HG02798 (cell line): Measurements from ENCODE around the gene TMCO1.
"Not testable (repeated sequence)": the region's sequence is repeated elsewhere in the genome, so short reads cannot be mapped to it uniquely, and the experiment has no call there.

Experiments used
- ATAC-seq: cut with Tn5 transposase; IDR thresholded peaks from one replicate; pipeline ENCODE4 v1.9.1; 2021; ENCODE audit warnings: mild to moderate bottlenecking; ENCODE audit not compliant: unreplicated experiment, poor library complexity

Gene TMCO1

GRCh38 chr1:165768513-165769394, at the start of gene TMCO1:
Gene TMCO1 (minus strand): TSS chr1:165768868. CDS start chr1:165768751, 117 bp downstream.
- ATAC-seq, result peak; percentile 100

GRCh38 chr1:165816826-165817497, 48.3 kb upstream of the TMCO1 start:
- ATAC-seq, result no peak

GRCh38 chr1:165816157-165816556, 47.5 kb upstream of the TMCO1 start:
- no peak for ATAC-seq

GRCh38 chr1:165815725-165816124, 47.1 kb upstream of the TMCO1 start:
- no peak for ATAC-seq

- ATAC-seq, result no peak
Observed at GRCh38 chr1:165807613-165808012, 38.9 kb upstream of the TMCO1 start.

- not testable (repeated sequence) for ATAC-seq
Observed at GRCh38 chr1:165804513-165804912, 35.8 kb upstream of the TMCO1 start.

- ATAC-seq, result no peak
Observed at GRCh38 chr1:165799387-165799786, 30.7 kb upstream of the TMCO1 start.

GRCh38 chr1:165795894-165796293, 27.2 kb upstream of the TMCO1 start:
- ATAC-seq, result no peak

- ATAC-seq, result no peak
Observed at GRCh38 chr1:165793951-165794350, 25.3 kb upstream of the TMCO1 start.

GRCh38 chr1:165787741-165788140, 19.1 kb upstream of the TMCO1 start:
- ATAC-seq, result no peak

- ATAC-seq, result not testable (repeated sequence)
Observed at GRCh38 chr1:165783519-165783918, 14.9 kb upstream of the TMCO1 start.

- not testable (repeated sequence) for ATAC-seq
Observed at GRCh38 chr1:165778197-165778596, 9.5 kb upstream of the TMCO1 start.

- ATAC-seq, result no peak
Observed at GRCh38 chr1:165773324-165773965, 4.8 kb upstream of the TMCO1 start.

GRCh38 chr1:165772739-165773138, 4.1 kb upstream of the TMCO1 start:
- no peak for ATAC-seq

GRCh38 chr1:165764277-165764676, 4.4 kb downstream of the TMCO1 start:
- ATAC-seq, result no peak

GRCh38 chr1:165763442-165763841, 5.2 kb downstream of the TMCO1 start:
- no peak for ATAC-seq

GRCh38 chr1:165762725-165763124, 5.9 kb downstream of the TMCO1 start:
- ATAC-seq, result no peak

- ATAC-seq, result no peak
Observed at GRCh38 chr1:165759095-165759494, 9.6 kb downstream of the TMCO1 start.

- ATAC-seq, result no peak
Observed at GRCh38 chr1:165755393-165756010, 13.2 kb downstream of the TMCO1 start.

- peak; percentile 90 for ATAC-seq
Observed at GRCh38 chr1:165753934-165754333, 14.7 kb downstream of the TMCO1 start.

- no peak for ATAC-seq
Observed at GRCh38 chr1:165748550-165748949, 20.1 kb downstream of the TMCO1 start.
